BLaER1 (cell line): ENCODE measurements around the gene AFG1L.
"Not testable (repeated sequence)": the region's sequence is repeated elsewhere in the genome, so short reads cannot be mapped to it uniquely, and the experiment has no call there.

Experiments used
- H3K27ac ChIP-seq: shearing (Covaris generic); formaldehyde crosslinking; 2 replicates; pipeline ENCODE4 v1.8.1; 2022
- H3K27me3 ChIP-seq: shearing (Covaris generic); formaldehyde crosslinking; 2 replicates; pipeline ENCODE4 v1.8.1; 2022
- H3K36me3 ChIP-seq: shearing (Covaris generic); formaldehyde crosslinking; 2 replicates; pipeline ENCODE4 v1.8.1; 2022
- H3K4me1 ChIP-seq: shearing (Covaris generic); formaldehyde crosslinking; 2 replicates; pipeline ENCODE4 v1.8.1; 2022
- H3K4me2 ChIP-seq: shearing (Covaris generic); formaldehyde crosslinking; 2 replicates; pipeline ENCODE4 v1.8.1; 2022
- H3K4me3 ChIP-seq: shearing (Covaris generic); formaldehyde crosslinking; 2 replicates; pipeline ENCODE4 v1.8.1; 2022
- H3K9ac ChIP-seq: shearing (Covaris generic); formaldehyde crosslinking; 2 replicates; pipeline ENCODE4 v1.8.1; 2022
- H3K9me3 ChIP-seq: shearing (Covaris generic); formaldehyde crosslinking; 2 replicates; pipeline ENCODE4 v1.8.1; 2022
- H4K20me1 ChIP-seq: shearing (Covaris generic); formaldehyde crosslinking; 2 replicates; pipeline ENCODE4 v1.8.1; 2022
- Cebpa-rat ChIP-seq: shearing (Covaris generic); IDR thresholded peaks from 2 replicates; pipeline ENCODE4 v1.8.1; 2022

AFG1L gene

GRCh38 chr6:108523697-108524096, 228.8 kb downstream of the AFG1L start:
- peaks cover 9% of the 10 kb centered on the region for H3K4me1 ChIP-seq
- no peak overlapping the region for H3K27ac ChIP-seq
- no peaks in the 10 kb centered on the region for H4K20me1 ChIP-seq
- H3K36me3 ChIP-seq = peaks cover 8% of the 10 kb centered on the region
- H3K4me2 ChIP-seq = no peak overlapping the region
- no peak overlapping the region for H3K4me3 ChIP-seq
- H3K9ac ChIP-seq = no peak overlapping the region
- H3K27me3 ChIP-seq = no peaks in the 10 kb centered on the region
- no peaks in the 10 kb centered on the region for H3K9me3 ChIP-seq
- no peak for TF ChIP-seq Cebpa-rat

GRCh38 chr6:108524528-108525248, 229.8 kb downstream of the AFG1L start:
- H3K9ac ChIP-seq = no peak overlapping the region

GRCh38 chr6:108526739-108527174, 231.9 kb downstream of the AFG1L start:
- Histone ChIP-seq H3K9ac (no peak overlapping the region), H3K4me1 (peaks cover 9% of the 10 kb centered on the region), H3K36me3 (no peaks in the 10 kb centered on the region), H3K9me3 (no peaks in the 10 kb centered on the region), H3K4me3 (no peak overlapping the region), H3K27ac (no peak overlapping the region), H4K20me1 (no peaks in the 10 kb centered on the region), H3K4me2 (peak overlapping the region; percentile 63), H3K27me3 (no peaks in the 10 kb centered on the region)
- no peak for TF ChIP-seq Cebpa-rat

More at GRCh38 chr6:108524528-108525248, 229.8 kb downstream of the AFG1L start:
- H4K20me1 ChIP-seq = no peaks in the 10 kb centered on the region
- H3K9me3 ChIP-seq = no peaks in the 10 kb centered on the region
- H3K4me2 ChIP-seq = no peak overlapping the region
- no peak overlapping the region for H3K4me3 ChIP-seq
- peaks cover 9% of the 10 kb centered on the region for H3K4me1 ChIP-seq
- H3K27me3 ChIP-seq = no peaks in the 10 kb centered on the region
- TF ChIP-seq Cebpa-rat = no peak
- H3K36me3 ChIP-seq = peaks cover 8% of the 10 kb centered on the region
- H3K27ac ChIP-seq = no peak overlapping the region

- Histone ChIP-seq H3K36me3 (no peaks in the 10 kb centered on the region), H3K4me1 (peaks cover 9% of the 10 kb centered on the region), H3K9ac (no peak overlapping the region), H3K27me3 (no peaks in the 10 kb centered on the region), H4K20me1 (no peaks in the 10 kb centered on the region), H3K27ac (no peak overlapping the region), H3K9me3 (no peaks in the 10 kb centered on the region), H3K4me2 (no peak overlapping the region), H3K4me3 (no peak overlapping the region)
- TF ChIP-seq Cebpa-rat = no peak
Measured at GRCh38 chr6:108528878-108529277, 234.0 kb downstream of the AFG1L start.

- Histone ChIP-seq H3K9ac (no peak overlapping the region), H3K9me3 (no peaks in the 10 kb centered on the region), H4K20me1 (no peaks in the 10 kb centered on the region), H3K36me3 (no peaks in the 10 kb centered on the region), H3K4me1 (peaks cover 9% of the 10 kb centered on the region), H3K4me3 (no peak overlapping the region), H3K4me2 (no peak overlapping the region), H3K27ac (no peak overlapping the region), H3K27me3 (no peaks in the 10 kb centered on the region)
- no peak for TF ChIP-seq Cebpa-rat
Measured at GRCh38 chr6:108531332-108531731, 236.5 kb downstream of the AFG1L start.

- no peak for TF ChIP-seq Cebpa-rat
- Histone ChIP-seq H4K20me1 (no peaks in the 10 kb centered on the region), H3K4me1 (no peaks in the 10 kb centered on the region), H3K4me3 (no peak overlapping the region), H3K27ac (no peak overlapping the region), H3K27me3 (no peaks in the 10 kb centered on the region), H3K9me3 (no peaks in the 10 kb centered on the region), H3K4me2 (no peak overlapping the region), H3K9ac (no peak overlapping the region), H3K36me3 (no peaks in the 10 kb centered on the region)
Measured at GRCh38 chr6:108535114-108535742, 240.4 kb downstream of the AFG1L start.

- not testable (repeated sequence) for H3K4me1 ChIP-seq, H3K4me2 ChIP-seq
Measured at GRCh38 chr6:108535920-108536535, 241.2 kb downstream of the AFG1L start.

GRCh38 chr6:108541843-108542759, 247.2 kb downstream of the AFG1L start:
- peaks cover 17% of the 10 kb centered on the region for H3K4me1 ChIP-seq
- H3K4me3 ChIP-seq = no peak overlapping the region
- H3K27ac ChIP-seq = no peak overlapping the region
- no peaks in the 10 kb centered on the region for H4K20me1 ChIP-seq
- TF ChIP-seq Cebpa-rat = no peak
- peak overlapping the region; percentile 64 for H3K4me2 ChIP-seq
- H3K36me3 ChIP-seq = no peaks in the 10 kb centered on the region
- H3K27me3 ChIP-seq = no peaks in the 10 kb centered on the region
- no peaks in the 10 kb centered on the region for H3K9me3 ChIP-seq
- no peak overlapping the region for H3K9ac ChIP-seq

More at GRCh38 chr6:108535920-108536535, 241.2 kb downstream of the AFG1L start:
- not testable (repeated sequence) for H3K4me3 ChIP-seq, H3K27ac ChIP-seq, H3K27me3 ChIP-seq, H3K9me3 ChIP-seq, H4K20me1 ChIP-seq, H3K9ac ChIP-seq, H3K36me3 ChIP-seq

GRCh38 chr6:108543175-108543940, 248.5 kb downstream of the AFG1L start:
- Histone ChIP-seq H3K4me1 (peaks cover 17% of the 10 kb centered on the region), H3K9me3 (no peaks in the 10 kb centered on the region), H3K9ac (no peak overlapping the region), H4K20me1 (no peaks in the 10 kb centered on the region), H3K27me3 (no peaks in the 10 kb centered on the region), H3K27ac (no peak overlapping the region), H3K4me2 (no peak overlapping the region), H3K36me3 (no peaks in the 10 kb centered on the region), H3K4me3 (no peak overlapping the region)
- TF ChIP-seq Cebpa-rat = no peak
